ENCODE data around the gene LYST.

LYST gene

DNA sequence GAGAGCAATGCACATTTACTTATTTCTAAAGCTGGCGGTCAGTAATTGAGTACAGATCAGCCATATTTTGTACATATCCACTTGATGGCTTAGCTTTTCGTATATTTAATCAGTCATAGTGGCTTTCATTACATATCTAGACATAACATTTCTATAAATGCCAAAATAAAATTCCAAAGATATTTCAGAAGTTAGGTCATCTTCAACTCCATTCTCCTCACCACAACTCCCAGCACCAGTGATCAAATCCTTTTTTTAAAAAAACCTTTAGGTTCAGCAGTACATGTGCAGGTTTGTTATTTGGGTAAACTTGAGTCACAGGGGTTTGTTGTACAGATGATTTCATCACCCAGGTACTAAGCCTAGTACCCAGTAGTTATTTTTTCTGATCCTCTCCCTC, 163.2 kb downstream of the LYST start:
- DNase-seq = no peak

- no peak for DNase-seq
Observed at GRCh38 chr1:235702412-235702811, 164.3 kb downstream of the LYST start.

DNA sequence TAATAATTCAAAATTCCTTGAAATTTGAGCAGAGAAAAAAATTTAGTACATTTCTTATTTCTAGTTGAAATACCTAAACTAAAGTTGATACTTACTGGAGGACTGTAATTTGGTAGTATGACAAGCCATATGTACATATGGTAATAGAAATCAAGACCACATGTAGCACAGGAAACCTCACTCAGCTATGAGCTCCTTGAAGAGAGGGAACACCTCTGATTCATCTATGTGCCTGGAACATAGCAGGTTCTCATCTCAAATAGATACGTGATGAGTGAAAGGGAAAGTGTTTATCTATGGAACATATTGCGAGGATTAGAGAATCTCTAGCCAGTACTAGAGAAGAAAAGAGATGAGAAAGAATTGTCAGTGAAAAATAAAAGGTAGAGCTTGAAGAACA, 169.2 kb downstream of the LYST start:
- DNase-seq = no peak

DNA sequence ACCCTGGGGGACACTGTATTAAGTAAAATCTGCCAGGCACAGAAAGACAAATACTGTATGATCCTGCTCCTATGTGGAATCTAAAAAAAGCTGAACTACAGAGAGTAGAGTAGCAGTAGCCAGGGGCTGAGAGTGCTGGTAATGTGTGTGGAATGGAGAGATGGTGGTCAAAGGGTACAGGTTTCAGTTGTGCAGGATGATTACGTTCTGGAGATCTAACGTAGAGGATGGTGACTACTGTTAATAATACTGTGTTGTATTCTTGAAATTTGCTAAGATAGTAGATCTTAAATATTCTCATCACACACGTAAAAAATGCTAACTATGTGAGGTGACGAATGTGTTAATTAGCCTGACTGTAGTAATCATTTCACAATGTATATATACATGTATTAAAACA, 177.3 kb downstream of the LYST start:
- DNase-seq = no peak

GRCh38 chr1:235688096-235688495, 178.6 kb downstream of the LYST start:
- no peak for DNase-seq

DNA sequence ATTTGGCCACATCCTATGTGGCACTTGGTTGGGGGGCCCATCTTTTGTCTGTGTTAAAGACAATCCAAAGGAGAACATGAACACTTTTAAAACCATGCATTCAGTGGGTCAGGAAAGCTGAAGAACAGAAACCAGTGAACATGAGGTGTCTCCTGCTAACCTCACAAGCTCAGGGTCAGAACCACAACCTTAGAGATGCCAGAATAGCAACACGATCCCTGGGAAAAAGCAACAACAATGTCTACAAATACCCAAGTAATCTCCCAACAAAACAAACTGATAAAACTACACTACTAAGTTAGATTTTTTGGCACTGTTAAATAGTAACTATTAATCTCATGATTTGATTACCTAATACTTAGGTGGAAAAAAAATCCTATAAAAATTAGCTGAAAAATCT, 183.1 kb downstream of the LYST start:
- DNase-seq = no peak

DNA sequence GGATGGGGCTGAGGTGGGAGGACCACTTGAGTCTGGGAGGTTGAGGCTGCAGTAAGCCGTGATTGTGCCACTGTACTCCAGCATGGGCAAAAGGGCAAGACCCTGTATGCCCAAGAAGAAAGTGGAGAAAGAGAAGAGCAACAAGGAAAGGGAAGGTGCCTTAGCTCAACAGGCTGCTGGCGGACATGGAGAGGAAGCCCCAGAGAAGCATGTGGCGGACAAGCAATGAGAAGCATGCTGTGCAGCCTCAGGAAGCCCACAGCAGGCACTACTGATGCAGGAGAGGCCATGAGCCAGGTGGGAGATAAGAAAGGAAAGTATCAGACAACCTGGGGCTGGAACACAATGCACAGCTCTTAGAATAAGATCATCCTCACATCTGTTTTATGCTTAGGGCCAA, 184.5 kb downstream of the LYST start:
- DNase-seq = no peak

- DNase-seq = no peak
Observed at GRCh38 chr1:235679644-235680043, 187.1 kb downstream of the LYST start.

GRCh38 chr1:235679005-235679404, 187.7 kb downstream of the LYST start:
- no peak for DNase-seq

DNA sequence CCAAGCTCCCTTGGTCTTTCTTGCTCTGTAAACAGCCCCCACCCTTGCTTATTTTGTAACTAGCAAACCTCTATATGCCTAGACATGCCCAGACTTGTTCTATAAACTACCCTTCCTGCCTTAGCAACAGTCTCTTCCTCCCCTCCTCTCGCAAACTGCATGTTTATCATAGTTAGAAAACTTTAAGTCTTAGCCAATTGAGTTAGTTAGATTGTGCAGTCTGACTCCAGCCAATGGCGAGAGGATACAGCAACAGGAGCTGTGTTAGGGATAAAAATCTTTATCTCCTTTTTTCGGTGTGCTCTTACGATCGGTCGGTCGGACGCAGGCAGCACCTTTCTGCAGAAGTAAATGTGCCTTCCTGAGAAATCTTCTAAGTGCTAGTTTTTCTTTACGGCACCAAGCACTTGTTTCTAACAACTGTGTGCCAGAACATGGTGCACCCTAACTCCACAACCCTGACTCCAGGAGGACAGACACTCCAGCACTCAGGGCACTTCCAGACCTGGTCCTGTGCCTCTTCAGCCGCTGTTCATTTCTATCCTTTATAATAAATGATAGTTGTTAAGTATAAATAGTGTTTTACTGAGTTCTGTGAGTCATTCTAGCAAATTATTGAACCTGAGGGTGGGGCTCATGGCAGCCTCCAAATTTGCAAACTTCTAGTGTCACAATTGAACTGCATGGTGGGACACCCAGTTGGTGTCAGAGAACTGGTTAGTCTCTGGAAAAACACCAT, 191.4 kb downstream of the LYST start:
- no peak for DNase-seq

DNA sequence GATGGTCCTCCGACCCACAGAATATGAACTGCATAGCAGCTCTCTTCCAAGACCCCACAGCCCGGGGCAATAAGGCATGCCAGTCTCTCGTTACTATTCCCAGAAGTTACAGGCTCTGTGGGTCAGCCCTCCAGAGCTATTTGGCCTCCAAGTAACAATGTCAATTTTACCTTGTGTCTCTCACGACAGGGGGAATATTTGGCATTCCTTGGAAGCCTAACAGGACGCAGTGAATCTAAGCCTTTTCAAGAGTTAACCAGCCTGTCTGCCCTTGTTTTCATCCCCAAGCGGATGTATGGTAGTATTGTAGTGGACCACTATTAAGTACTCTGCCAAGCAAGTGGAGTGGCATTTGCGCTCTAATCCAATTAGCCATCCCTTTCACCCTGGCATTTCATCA, 192.7 kb downstream of the LYST start:
- no peak for DNase-seq

- no peak for DNase-seq
Observed at GRCh38 chr1:235671992-235672391, 194.7 kb downstream of the LYST start.

GRCh38 chr1:235670157-235670776, 196.4 kb downstream of the LYST start:
- no peak for DNase-seq

DNA sequence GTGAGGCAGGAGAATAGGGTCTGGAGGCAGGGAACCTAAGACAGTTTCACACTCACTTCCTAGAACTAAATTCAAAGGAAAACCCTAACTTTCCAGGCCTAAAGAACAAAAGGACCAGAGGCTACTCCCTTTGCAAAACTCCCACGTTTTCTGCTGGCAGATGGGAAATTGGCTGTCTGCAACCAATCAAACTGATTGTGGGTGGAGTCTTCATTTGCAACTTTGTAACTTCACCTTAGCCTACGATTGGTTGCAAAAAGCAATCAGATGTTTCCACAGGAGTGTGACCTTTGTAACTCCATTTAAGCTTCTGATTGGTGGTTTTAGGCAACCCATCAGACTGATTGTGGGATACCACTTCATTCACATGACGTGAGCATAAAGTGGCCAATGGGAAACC, 197.4 kb downstream of the LYST start:
- DNase-seq = no peak

- DNase-seq = no peak
Observed at GRCh38 chr1:235663628-235664027, 203.1 kb downstream of the LYST start.

DNA sequence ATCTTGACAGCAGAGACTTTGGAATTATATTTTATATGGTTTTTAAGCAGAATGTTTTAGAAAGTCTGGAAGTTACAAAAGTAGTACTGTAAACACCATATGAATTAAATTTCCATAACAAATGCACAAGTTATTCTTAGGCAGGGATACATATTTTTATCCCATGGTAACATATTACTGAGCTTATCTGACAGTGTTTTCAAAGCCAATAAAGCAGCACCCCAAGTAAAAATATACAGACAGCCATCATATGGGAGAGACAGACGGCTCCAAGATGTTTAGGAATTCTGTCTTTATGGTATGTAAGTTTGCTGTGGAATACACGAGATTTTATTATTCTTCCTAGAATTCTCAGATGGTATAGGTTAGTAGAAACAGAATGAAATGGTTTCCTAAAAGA, 205.1 kb downstream of the LYST start:
- DNase-seq = no peak

DNA sequence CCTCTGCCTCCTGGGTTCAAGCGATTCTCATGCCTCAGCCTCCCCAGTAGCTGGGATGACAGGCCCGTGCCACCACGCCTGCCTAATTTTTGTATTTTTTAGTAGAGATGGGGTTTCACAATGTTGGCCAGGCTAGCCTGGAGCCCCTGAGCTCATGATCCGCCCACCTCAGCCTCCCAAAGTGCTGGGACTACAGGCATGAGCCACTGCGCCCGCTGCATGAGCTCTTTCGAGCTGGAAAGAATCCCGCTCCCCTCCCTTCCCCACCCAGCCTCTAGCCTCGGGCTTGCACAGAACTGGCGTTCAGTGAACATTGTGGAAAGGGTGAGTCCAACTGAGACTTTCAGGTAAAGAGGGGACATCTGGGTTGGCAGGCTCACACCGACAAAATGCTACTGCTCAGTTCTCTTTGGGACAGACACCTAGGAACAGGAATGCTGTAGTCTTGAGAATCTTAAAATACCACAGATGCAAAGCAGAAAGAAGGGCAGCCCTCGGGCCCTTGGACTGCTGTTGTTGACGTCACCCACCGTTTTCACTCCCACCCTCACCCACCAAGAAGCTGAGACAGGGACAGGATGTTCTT, 207.4 kb downstream of the LYST start:
- DNase-seq = no peak

DNA sequence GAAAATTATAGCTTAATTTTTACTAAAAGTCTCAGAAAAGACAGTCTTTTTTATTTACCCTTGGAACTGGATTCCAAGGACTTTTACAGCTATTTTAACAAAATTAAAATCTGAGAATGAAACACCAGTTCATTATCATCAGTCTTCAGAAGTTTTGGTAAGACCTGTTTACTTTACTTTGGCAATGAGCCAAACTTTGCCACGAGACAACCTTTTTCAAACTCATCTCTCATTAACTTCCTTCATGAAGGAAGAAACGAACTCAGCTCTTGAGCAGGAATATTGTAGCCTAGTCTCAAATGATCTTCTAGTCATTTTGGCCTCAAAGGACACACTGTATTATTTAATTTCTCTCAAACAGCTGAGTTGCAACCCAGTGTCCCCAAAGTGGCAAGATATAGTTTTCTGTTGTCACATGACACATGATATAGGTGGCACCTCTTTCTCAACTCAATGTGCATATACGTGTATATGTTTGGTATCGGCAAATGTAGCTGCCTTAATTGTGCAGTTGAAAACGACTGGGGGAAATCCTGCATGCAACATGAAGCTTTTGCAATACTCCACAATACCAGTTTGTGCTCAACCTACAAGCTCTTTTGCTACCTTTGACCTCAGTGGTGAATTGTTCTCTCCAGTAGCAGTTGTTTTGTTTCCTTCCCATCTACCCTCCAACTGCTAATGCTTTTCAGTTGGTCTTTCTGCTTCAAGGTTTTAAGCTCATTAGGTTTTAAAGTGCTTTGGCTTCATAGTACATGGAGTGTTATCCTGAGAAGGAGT, 208.8 kb downstream of the LYST start:
- no peak for DNase-seq

DNA sequence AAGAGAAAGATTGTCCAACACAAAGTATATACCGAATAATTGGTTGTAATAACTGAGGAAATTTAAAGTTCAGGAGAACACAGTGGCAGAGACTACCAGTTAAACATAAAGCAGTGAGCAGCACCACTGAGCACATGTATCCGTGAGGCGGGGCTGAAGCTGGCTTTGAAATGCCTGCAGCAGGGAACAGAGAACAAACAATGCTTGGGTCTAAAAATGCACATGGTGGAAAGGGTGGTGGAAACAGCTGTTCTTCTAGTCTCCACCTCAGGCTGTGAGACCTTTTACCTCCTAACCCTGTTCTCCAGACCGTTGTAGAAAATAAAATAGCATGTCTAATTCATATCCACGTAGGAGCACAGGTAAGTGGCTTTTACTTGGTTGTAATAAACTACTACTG, 209.4 kb downstream of the LYST start:
- DNase-seq = no peak

DNA sequence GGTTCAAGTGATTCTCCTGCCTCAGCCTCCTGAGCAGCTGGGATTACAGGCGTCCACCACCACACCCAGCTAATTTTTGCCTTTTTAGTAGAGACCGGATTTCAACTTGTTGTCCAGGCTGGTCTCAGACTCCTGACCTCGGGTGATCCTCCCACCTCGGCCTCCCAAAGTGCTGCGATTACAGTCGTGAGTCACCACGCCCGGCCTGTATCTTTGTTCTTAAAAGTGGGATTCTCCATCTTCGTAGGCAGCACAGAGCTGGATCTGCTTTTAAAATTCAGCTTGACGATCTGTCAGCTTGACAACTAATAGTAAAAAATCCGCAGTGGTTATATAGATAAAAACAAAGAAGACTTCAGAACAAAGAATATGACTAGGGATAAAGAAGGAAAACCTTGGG, 214.3 kb downstream of the LYST start:
- no peak for DNase-seq

DNA sequence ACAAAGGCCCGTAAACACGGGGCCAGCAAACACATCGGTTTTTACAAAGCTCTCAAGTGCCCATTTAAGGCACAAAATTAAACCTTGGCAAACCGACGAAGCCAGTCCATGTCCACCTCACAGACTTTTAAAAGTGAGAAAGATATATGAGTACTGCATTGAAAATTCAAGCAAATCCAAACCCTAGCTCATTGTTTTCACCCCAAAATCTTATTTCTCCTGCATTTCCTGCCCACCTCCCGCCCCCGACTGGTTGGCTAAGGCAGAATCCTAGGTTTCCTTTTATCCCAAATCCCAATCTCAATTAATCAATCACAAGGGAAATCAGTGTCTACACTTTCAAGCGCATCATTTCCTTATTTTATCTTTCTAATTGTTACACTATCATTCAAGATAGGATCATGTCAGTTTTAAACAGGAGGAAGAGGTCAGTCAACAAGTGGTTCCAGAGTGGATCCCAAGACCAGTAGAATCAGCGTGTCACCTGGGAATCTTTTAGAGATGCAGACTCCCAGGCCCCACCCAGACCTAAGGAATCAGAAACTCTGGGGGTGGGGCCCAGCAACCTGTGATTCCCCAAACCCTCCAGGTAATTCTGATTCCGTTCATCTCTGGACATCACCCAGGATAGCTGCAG, 215.4 kb downstream of the LYST start:
- no peak for DNase-seq

DNA sequence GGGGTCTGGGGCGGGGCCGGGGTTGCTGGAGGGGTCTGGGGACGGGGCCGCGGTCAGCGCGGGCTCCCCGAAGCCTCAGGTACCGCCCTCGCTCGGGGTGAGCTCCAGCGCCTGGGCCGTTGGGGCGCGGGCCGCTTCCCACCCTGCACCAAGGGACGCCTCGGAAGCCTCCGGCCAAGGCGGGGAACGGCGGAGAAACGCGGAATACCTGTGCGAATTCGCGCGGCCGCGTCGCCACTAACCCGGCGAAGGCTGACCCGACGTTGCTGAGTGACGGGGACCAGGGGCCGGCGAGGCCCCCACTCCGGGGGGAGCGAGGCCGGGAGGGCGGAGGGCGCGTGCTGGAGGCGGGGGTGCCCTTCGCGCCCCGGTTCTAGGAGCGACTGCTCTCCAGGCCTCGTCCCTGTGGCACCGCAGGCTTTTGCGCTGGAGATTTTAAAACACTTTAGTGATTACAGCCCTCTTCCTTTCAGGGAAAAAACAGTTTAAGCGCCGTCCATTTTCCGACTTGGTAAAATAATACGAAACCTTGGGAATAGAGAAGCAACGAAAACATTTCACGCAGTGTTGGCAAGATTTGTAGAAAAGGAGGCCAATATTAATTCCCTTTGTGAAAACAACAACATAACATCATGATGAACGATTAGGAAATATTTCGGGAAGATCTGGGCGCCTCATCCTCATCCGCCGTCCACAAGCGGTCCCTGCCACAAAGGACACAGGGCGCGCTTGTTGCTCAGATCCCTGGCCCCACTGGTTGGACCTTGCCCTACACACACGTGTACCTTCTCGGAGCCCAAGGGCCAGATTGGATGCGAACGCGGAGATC, 216.2 kb downstream of the LYST start:
- DNase-seq = no peak
